ENCODE measurements around the gene GRIN3A. TPM values are rescaled to one million over a fixed set of nuclear protein-coding genes. Genes with fewer than 3 reads are reported as not detected.

Gene GRIN3A
- total RNA-seq, 3 donors from 2014 or later: not detected

DNA sequence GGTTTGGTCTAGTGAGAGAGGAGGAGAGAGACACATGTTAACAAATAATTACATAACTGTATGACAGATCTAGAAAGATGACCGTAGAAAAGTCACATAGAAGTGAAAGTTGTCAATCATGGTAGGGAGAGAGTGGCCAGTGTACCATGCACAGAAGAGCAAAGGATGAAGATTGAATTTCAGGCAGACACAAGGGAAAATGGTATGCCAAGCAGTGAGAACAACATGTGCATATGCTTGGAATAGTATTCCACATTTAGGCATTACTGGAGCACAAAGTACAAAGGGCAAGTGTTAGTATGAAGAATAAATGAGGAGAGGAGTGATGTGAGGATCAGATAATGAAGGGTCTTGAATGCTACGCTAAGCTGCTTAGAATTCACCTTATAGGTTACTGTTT is 20.3 kb downstream of the GRIN3A start:
- Mint-ChIP-seq H3K4me3 (no peak overlapping the region), H3K9me3 (no peaks in the 10 kb centered on the region), H3K36me3 (ENCODE audit: insufficient read depth) (no peaks in the 10 kb centered on the region), H3K4me1 (ENCODE audit: low read depth) (no peaks in the 10 kb centered on the region), H3K27me3 (ENCODE audit: low read depth) (peaks cover 3% of the 10 kb centered on the region)
- ATAC-seq (no peak), DNase-seq (no peak)

DNA sequence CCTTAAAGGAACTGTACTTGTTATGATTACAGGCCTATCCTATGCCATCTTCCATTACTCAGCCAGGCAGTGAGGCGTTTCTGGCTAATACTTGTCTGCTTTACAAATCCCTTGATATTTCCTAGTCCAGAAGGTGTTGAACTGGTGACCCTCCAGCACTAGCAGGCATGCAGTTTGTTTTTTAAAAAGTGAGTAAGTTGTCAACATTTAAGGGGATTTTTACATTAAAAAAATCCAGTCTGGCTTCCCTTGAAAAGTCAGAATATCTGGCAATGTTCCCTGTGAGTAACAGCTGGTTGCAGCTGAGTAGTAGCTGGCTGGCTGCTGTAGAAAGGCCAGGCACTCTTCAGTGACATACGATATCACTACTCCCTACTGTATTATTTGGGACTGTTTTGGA is 21.8 kb downstream of the GRIN3A start:
- peaks cover 5% of the 10 kb centered on the region for H3K27me3 Mint-ChIP-seq (ENCODE audit: low read depth)
- no peaks in the 10 kb centered on the region for H3K4me1 Mint-ChIP-seq (ENCODE audit: low read depth)
- no peak for ATAC-seq
- no peaks in the 10 kb centered on the region for H3K9me3 Mint-ChIP-seq
- no peak for DNase-seq
- H3K36me3 Mint-ChIP-seq (ENCODE audit: insufficient read depth): no peaks in the 10 kb centered on the region
- no peak overlapping the region for H3K4me3 Mint-ChIP-seq

DNA sequence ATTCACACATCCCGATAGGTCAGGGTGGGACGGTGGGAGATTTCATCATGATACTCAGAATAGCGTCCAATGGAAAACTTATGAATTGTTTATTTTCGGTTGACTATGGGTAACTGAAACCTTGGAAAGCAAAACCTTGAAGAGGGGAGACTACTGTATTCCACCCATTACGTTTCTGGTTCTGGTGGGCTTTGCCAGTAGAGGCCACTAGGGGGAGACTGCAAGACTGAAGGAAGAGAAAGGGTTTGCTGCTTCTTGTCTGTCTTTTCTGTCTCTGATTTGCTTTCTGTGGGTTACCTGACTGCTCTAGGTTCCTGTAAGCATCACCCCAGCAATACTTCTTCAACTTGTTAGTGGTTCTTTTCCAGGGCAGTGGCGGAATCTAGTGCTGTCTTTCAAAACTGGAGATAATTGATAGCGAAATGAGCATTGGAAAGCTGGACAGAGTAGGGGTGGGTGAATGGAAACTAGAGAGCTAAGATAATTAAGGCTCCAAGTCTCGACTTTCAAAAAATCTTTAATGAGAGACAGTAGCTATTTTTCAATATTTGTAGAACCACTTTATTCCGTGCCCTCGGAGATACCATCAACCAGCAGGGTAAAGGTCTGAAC is 27.0 kb downstream of the GRIN3A start:
- Mint-ChIP-seq H3K4me3 (no peak overlapping the region), H3K27me3 (ENCODE audit: low read depth) (peaks cover 15% of the 10 kb centered on the region), H3K9me3 (no peaks in the 10 kb centered on the region), H3K4me1 (ENCODE audit: low read depth) (no peaks in the 10 kb centered on the region), H3K36me3 (ENCODE audit: insufficient read depth) (no peaks in the 10 kb centered on the region)
- ATAC-seq (no peak), DNase-seq (no peak)

DNA sequence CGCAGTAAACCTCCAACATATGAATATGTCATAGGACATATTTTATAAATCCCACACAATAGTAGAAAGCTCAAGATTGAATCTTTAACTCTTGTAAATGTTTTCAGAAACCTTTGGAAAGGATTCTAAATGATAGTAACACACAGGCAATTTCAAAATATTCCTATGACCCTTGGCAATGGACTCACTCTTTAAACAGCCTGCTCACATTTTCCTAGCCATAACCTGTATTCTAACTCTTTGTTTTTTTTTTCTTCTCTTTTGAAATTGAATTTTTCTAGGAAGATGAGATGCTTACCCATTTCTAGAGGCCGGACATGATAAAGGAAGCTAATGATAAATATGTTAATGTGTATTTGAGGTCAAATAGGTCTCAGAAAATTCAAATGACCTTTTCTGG is 29.6 kb downstream of the GRIN3A start:
- peaks cover 16% of the 10 kb centered on the region for H3K27me3 Mint-ChIP-seq (ENCODE audit: low read depth)
- no peaks in the 10 kb centered on the region for H3K36me3 Mint-ChIP-seq (ENCODE audit: insufficient read depth)
- H3K4me1 Mint-ChIP-seq (ENCODE audit: low read depth): peaks cover 10% of the 10 kb centered on the region
- no peak overlapping the region for H3K4me3 Mint-ChIP-seq
- no peaks in the 10 kb centered on the region for H3K9me3 Mint-ChIP-seq
- DNase-seq (no peak), ATAC-seq (no peak)

DNA sequence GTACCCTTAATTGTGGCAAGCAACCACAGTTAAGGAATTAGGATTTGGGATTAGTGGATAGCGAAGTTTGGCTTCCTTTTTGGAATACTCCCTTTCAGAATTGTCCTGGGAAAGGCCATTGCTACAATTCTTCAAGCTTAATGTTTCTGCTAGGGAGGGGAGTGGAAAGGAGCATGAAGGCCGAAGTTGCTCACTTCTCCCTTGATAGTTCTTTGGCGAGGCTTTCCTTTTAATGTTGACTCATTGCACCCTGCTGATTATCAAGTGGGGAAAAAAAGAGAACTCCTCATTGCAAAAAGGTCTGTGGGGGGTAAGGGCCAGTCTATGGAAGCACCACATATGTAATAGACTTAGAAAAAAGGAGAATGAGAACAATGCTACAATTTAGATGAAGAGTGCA is 30.7 kb downstream of the GRIN3A start:
- no peak for ATAC-seq
- H3K36me3 Mint-ChIP-seq (ENCODE audit: insufficient read depth): no peaks in the 10 kb centered on the region
- DNase-seq: no peak
- no peak overlapping the region for H3K4me3 Mint-ChIP-seq
- H3K27me3 Mint-ChIP-seq (ENCODE audit: low read depth): peaks cover 16% of the 10 kb centered on the region
- peaks cover 10% of the 10 kb centered on the region for H3K4me1 Mint-ChIP-seq (ENCODE audit: low read depth)
- H3K9me3 Mint-ChIP-seq: no peaks in the 10 kb centered on the region

DNA sequence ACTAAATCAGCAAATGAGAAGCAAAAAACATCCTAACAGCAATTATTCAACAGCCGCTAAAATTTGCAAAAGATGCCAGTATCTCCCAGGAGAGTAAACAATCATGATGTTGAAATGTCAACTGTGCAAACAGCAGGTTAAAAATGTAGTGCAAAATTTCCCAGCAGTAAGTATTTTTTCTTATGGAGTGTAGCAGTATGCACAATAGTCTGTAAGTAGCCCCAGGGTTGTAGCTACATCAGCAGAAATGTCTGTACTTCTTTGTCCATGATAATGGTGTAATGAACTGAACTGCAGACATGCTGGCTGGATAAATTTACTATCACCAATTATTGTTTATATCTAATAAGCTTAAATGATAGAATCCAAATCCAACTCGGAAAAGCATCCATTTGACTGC is 31.4 kb downstream of the GRIN3A start:
- peaks cover 10% of the 10 kb centered on the region for H3K4me1 Mint-ChIP-seq (ENCODE audit: low read depth)
- H3K4me3 Mint-ChIP-seq: no peak overlapping the region
- no peaks in the 10 kb centered on the region for H3K9me3 Mint-ChIP-seq
- peaks cover 15% of the 10 kb centered on the region for H3K27me3 Mint-ChIP-seq (ENCODE audit: low read depth)
- no peak for DNase-seq
- no peaks in the 10 kb centered on the region for H3K36me3 Mint-ChIP-seq (ENCODE audit: insufficient read depth)
- ATAC-seq: no peak

DNA sequence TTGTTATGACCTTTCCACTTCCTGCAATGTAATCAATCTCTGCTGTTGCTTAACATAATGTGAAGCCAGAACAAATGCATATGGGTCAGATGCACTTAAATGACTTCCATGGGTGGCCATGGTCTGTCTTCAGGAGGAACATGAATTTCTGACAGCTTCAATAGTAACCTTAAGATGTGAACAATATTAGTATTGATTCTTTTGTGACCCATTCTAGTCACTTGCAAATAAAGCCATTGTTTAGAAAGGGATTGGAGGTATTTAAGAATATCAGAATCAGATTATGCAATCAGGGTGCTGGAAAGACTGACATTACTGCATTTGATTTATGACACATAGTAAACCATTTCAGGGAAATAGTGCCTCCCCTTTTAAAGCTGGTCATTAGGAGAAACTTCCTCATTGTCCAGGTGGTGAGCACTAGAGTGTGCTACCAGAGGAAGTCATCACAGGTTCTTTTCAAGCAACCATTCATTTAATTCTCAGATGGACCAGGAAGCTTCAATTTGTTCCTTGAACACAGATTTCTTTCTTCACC is 32.1 kb downstream of the GRIN3A start:
- no peaks in the 10 kb centered on the region for H3K36me3 Mint-ChIP-seq (ENCODE audit: insufficient read depth)
- ATAC-seq: no peak
- H3K4me1 Mint-ChIP-seq (ENCODE audit: low read depth): peaks cover 10% of the 10 kb centered on the region
- DNase-seq: no peak
- peaks cover 12% of the 10 kb centered on the region for H3K27me3 Mint-ChIP-seq (ENCODE audit: low read depth)
- no peak overlapping the region for H3K4me3 Mint-ChIP-seq
- no peaks in the 10 kb centered on the region for H3K9me3 Mint-ChIP-seq

DNA sequence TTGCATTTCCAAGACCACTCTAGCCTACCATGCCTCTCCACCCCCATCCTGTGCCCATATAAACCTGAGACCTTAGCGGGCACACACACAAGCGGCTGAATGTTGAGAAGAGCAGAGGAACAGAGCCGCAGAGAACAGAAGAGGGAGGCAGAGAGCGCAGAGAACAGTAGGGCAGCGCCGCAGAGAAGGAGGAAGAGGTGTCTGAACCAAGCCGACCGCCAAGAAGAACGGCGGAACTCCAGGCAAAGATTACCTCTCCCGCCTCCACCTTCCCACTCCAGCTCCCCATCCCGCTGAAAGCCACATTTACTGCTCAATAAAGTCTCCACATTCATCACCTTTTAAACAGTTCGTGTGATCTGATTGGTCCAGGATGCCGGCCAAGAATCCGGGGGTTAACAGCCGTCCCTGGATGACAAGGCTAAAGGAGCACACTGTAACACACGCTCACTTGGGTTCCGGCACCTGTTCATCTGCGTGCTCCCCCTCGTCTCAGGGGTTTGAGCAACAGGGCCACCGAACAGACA is 33.2 kb downstream of the GRIN3A start:
- Mint-ChIP-seq H3K27me3 (ENCODE audit: low read depth) (peaks cover 8% of the 10 kb centered on the region), H3K36me3 (ENCODE audit: insufficient read depth) (no peaks in the 10 kb centered on the region), H3K4me3 (peak overlapping the region; percentile 77), H3K9me3 (no peaks in the 10 kb centered on the region), H3K4me1 (ENCODE audit: low read depth) (peaks cover 10% of the 10 kb centered on the region)
- ATAC-seq (peak; percentile 87 to 94), DNase-seq (peak; percentile 9)

DNA sequence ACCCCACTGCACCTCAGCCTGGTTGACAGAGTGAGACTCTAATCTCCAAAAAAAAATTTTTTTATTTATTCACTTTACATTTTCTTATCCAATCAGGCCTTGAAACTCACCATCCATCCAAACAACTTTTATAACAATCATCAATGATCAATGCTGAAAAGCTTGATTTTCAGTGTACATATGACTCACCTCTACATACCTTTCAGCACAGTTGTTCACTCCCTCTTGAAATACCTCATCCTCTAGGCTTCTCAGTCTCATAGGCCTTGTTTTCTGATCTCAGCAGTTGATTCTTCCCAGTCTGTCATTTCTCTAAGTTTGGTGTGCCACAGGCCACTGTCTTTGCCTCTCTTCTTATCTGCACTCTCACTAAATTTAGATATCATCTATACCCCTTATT is 36.2 kb downstream of the GRIN3A start:
- Mint-ChIP-seq H3K4me3 (no peak overlapping the region), H3K9me3 (no peaks in the 10 kb centered on the region), H3K36me3 (ENCODE audit: insufficient read depth) (no peaks in the 10 kb centered on the region), H3K4me1 (ENCODE audit: low read depth) (peaks cover 10% of the 10 kb centered on the region), H3K27me3 (ENCODE audit: low read depth) (peaks cover 4% of the 10 kb centered on the region)
- no peak for DNase-seq
- no peak for ATAC-seq

DNA sequence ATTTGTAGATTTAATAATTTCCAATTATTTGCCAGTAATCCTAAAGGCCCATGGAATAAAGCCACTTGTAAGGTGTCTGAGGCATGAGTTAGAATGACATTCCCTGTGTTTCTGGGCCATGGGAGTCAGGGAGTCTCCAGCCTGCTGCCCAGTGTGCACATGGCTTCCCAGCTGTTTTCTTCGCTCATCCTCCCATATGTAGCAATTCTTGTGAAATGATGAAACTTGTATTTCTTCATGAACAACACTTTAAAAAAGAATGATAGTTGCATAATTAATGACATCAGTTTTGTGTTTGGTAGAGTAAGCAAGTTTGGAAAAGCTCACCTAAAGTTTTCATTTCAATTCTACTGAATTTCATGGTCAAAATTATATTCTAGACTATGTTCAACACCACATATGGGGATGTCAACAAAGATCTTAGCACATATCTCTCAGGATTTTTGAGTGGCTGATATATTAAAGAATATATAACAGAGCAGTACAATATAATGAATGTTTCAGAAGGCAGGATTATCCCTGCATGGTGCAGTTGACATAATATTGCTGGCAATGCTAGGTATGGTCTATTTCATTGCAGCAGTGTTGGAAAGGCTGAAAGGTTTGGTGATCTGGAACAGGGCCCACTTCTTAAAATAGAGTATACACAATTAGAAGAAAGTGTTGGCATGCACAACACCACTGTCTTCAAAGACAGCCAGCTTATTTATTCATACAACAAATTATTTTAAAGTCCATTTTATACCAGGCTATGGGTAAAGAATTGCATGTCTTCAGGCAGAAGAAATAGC is 44.7 kb downstream of the GRIN3A start:
- H3K27me3 Mint-ChIP-seq (ENCODE audit: low read depth): no peaks in the 10 kb centered on the region
- no peak overlapping the region for H3K4me3 Mint-ChIP-seq
- no peaks in the 10 kb centered on the region for H3K9me3 Mint-ChIP-seq
- DNase-seq (no peak), ATAC-seq (no peak)
- no peaks in the 10 kb centered on the region for H3K36me3 Mint-ChIP-seq (ENCODE audit: insufficient read depth)
- no peaks in the 10 kb centered on the region for H3K4me1 Mint-ChIP-seq (ENCODE audit: low read depth)

DNA sequence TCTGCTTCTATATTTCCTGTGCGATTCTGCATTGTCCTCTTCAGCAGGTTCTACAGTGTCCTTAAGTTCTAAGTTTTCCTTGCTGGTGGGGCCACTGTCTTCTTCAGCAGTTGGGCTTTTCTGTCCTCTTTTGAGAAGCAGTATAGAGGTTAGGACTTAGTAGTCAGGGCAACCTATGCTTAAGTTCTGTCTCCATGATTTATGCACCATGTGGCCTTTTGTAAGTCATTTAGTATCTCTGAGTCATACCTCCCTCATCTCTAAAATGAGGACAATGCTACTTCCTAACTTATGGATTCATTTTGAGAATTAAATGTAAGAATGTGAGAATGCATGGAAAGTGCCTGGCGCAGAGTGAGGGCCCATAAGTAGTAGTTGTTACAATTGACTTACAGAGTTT is 46.8 kb downstream of the GRIN3A start:
- no peaks in the 10 kb centered on the region for H3K36me3 Mint-ChIP-seq (ENCODE audit: insufficient read depth)
- H3K9me3 Mint-ChIP-seq: no peaks in the 10 kb centered on the region
- DNase-seq: no peak
- H3K4me1 Mint-ChIP-seq (ENCODE audit: low read depth): no peaks in the 10 kb centered on the region
- H3K4me3 Mint-ChIP-seq: no peak overlapping the region
- peak in 1 of 2 donors; percentile 34 for ATAC-seq
- no peaks in the 10 kb centered on the region for H3K27me3 Mint-ChIP-seq (ENCODE audit: low read depth)

DNA sequence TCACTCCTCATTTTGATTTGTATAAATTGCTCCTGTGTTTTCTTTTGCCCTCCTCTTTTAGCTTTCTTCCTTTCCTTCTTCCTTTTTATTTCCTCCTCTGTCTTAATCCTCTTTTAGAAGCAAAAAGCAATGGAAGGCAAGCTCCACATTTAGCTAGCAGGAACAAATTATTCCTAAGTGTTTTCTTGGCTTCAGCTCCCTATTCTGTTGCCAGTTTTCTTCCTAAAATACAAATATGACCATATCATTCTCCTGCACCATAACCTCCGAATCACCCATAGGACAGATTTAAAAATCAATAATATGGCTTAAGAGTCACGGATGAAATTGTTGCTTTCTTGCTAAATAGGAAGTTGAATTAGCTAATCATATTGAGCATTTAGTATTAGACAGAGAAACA is 49.4 kb downstream of the GRIN3A start:
- no peak for DNase-seq
- H3K36me3 Mint-ChIP-seq (ENCODE audit: insufficient read depth): no peaks in the 10 kb centered on the region
- no peak for ATAC-seq
- H3K4me3 Mint-ChIP-seq: no peak overlapping the region
- H3K27me3 Mint-ChIP-seq (ENCODE audit: low read depth): no peaks in the 10 kb centered on the region
- no peaks in the 10 kb centered on the region for H3K4me1 Mint-ChIP-seq (ENCODE audit: low read depth)
- no peaks in the 10 kb centered on the region for H3K9me3 Mint-ChIP-seq

DNA sequence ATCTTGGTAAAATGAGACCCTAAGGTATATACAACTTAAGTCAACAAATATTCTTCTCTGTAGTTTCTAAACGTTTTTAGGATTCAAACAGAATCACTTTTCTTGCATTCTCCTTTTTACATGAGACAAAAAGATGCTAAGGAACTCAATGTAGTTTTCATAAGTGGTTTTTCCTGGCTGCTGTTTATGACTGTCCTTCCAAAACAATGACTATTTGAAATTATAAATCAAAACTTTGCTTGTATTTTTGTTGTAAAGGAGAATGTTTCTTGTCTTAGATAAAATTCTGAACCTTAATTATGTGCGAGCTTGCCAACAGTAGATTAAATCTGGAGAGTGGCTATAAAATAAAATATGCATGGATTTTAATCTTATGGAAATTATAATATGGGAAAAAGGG is 53.8 kb downstream of the GRIN3A start:
- no peak overlapping the region for H3K4me3 Mint-ChIP-seq
- H3K36me3 Mint-ChIP-seq (ENCODE audit: insufficient read depth): no peaks in the 10 kb centered on the region
- peaks cover 3% of the 10 kb centered on the region for H3K27me3 Mint-ChIP-seq (ENCODE audit: low read depth)
- no peaks in the 10 kb centered on the region for H3K4me1 Mint-ChIP-seq (ENCODE audit: low read depth)
- no peaks in the 10 kb centered on the region for H3K9me3 Mint-ChIP-seq
- ATAC-seq (no peak), DNase-seq (no peak)

DNA sequence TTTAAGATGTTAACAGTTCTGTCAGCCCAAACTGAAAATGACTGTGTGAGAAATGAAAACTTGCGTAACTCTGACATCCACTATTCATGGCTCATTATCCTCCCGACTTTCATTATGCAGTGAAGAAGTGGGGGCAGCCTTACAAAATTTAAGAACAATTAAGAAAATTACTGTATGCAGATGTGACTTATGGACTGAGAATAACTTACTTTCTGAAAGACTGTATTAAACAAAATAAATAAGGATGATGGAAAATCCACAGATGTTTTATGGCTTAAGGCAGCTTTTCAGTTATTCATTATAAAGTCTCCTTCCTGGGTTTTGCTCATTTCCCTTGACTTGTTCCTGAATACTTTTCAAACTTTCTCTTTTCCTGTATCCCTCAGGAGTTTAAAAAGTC is 55.2 kb downstream of the GRIN3A start:
- DNase-seq (no peak), ATAC-seq (no peak)
- H3K4me3 Mint-ChIP-seq: no peak overlapping the region
- H3K4me1 Mint-ChIP-seq (ENCODE audit: low read depth): no peaks in the 10 kb centered on the region
- no peaks in the 10 kb centered on the region for H3K9me3 Mint-ChIP-seq
- H3K36me3 Mint-ChIP-seq (ENCODE audit: insufficient read depth): no peaks in the 10 kb centered on the region
- H3K27me3 Mint-ChIP-seq (ENCODE audit: low read depth): peaks cover 3% of the 10 kb centered on the region

DNA sequence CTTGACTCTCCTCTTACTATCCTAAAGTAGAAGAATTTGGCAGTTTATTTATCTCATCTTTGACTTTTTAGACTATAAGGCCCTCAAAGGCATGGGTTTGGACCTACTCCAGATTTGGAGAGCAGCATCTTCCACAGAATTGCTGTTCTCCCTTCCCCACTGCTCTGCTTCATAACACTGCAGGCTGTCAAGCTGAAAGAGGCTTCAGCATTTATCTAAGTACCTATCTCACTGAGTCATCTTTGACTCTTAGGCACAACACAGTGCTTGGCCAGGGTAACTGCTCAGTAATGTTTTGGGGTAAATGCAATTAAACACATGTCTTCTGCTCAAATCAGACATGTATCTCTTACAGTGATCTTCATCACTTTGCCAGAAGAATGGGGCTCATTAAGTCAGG is 60.6 kb downstream of the GRIN3A start:
- H3K4me1 Mint-ChIP-seq (ENCODE audit: low read depth): no peaks in the 10 kb centered on the region
- ATAC-seq: no peak

More for the DNA sequence above, 60.6 kb downstream of the GRIN3A start:
- DNase-seq: no peak
- H3K27me3 Mint-ChIP-seq (ENCODE audit: low read depth): no peaks in the 10 kb centered on the region
- H3K9me3 Mint-ChIP-seq: no peaks in the 10 kb centered on the region
- no peaks in the 10 kb centered on the region for H3K36me3 Mint-ChIP-seq (ENCODE audit: insufficient read depth)
- no peak overlapping the region for H3K4me3 Mint-ChIP-seq
